HEK293 (cell line): ENCODE data around the gene PFN3.

Experiments used
- CTCF ChIA-PET: fragments of 350-600 bp; formaldehyde crosslinking; extraction: SDS; loops from one replicate; lab custom pipeline; 2021; ENCODE audit warnings: antibody characterized with exemption; lab: Yijun Ruan, JAX
- POLR2A ChIA-PET: fragments of 300-600 bp; formaldehyde crosslinking; extraction: SDS; loops from one replicate; lab custom pipeline; 2020; ENCODE audit warnings: antibody characterized with exemption, inconsistent platforms; lab: Yijun Ruan, JAX
- H3K27ac ChIP-seq: fragments of 200-500 bp; sonication (Bioruptor generic); 2 replicates; pipeline ENCODE4 v1.5.1; 2014; ENCODE audit warnings: low read depth, low read length, control low read depth, inconsistent platforms; ENCODE audit errors: extremely low read depth
- H3K36me3 ChIP-seq, 2 experiments: fragments of 200-500 bp in 1 of 2; sonication (Bioruptor generic) in 1 of 2; 1 replicate in 1 of 2; 2 replicates in 1 of 2; pipeline ENCODE4 v1.5.1; 2014 to 2017; ENCODE audit warnings: inconsistent platforms in 2 of 2, low read length in 2 of 2; ENCODE audit not compliant: control insufficient read depth in 2 of 2, insufficient read depth in 1 of 2
- H3K4me1 ChIP-seq: fragments of 200-500 bp; sonication (Bioruptor generic); 2 replicates; pipeline ENCODE4 v1.5.1; 2014; ENCODE audit warnings: mild to moderate bottlenecking, low read length, inconsistent platforms; ENCODE audit not compliant: control insufficient read depth, insufficient read depth
- H3K4me3 ChIP-seq: 2 replicates; pipeline ENCODE4 v1.5.1; 2011; ENCODE audit warnings: low read depth, mild to moderate bottlenecking, control low read depth, low read length, moderate library complexity
- H3K9me3 ChIP-seq: fragments of 200-500 bp; sonication (Bioruptor generic); 2 replicates; pipeline ENCODE4 v1.5.1; 2014; ENCODE audit warnings: low read depth, low read length, inconsistent platforms; ENCODE audit not compliant: control insufficient read depth, insufficient read depth
- BCL11B ChIP-seq: fragments of 450-650 bp; formaldehyde crosslinking; IDR thresholded peaks from 2 replicates; pipeline ENCODE4 v1.5.1; 2016; ENCODE audit warnings: low read depth, missing biosample characterization, missing genetic modification characterization
- KLF9 ChIP-seq: fragments of 450-650 bp; formaldehyde crosslinking; IDR thresholded peaks from 2 replicates; pipeline ENCODE4 v1.5.1; 2016; ENCODE audit warnings: missing biosample characterization, missing genetic modification characterization, low read depth
- PATZ1 ChIP-seq: fragments of 450-650 bp; formaldehyde crosslinking; IDR thresholded peaks from 2 replicates; pipeline ENCODE4 v1.5.1; 2016; ENCODE audit warnings: missing biosample characterization, missing genetic modification characterization
- PRDM1 ChIP-seq: fragments of 450-650 bp; formaldehyde crosslinking; IDR thresholded peaks from 2 replicates; pipeline ENCODE4; 2016; ENCODE audit warnings: missing biosample characterization, missing genetic modification characterization
- SCRT1 ChIP-seq: fragments of 450-650 bp; formaldehyde crosslinking; IDR thresholded peaks from 2 replicates; pipeline ENCODE4 v1.5.1; 2016; ENCODE audit warnings: missing biosample characterization, missing genetic modification characterization, borderline replicate concordance
- SP7 ChIP-seq: fragments of 450-650 bp; formaldehyde crosslinking; IDR thresholded peaks from 2 replicates; pipeline ENCODE4 v1.5.1; 2016; ENCODE audit warnings: missing biosample characterization, missing genetic modification characterization
- TCF7L2 ChIP-seq: IDR thresholded peaks from 2 replicates; pipeline ENCODE4 v1.6.1; 2011; ENCODE audit warnings: low read depth, mild to moderate bottlenecking, inconsistent platforms, low read length, moderate library complexity, borderline replicate concordance
- ZBTB7A ChIP-seq: fragments of 450-650 bp; formaldehyde crosslinking; IDR thresholded peaks from 2 replicates; pipeline ENCODE4 v1.5.1; 2016; ENCODE audit warnings: low read depth, missing biosample characterization, missing genetic modification characterization
- ZNF132 ChIP-seq: fragments of 450-650 bp; formaldehyde crosslinking; IDR thresholded peaks from 2 replicates; pipeline ENCODE4 v1.5.1; 2017; ENCODE audit warnings: missing biosample characterization, missing genetic modification characterization, borderline replicate concordance
- ZNF146 ChIP-seq: fragments of 450-650 bp; formaldehyde crosslinking; IDR thresholded peaks from 2 replicates; pipeline ENCODE4 v1.5.1; 2016; ENCODE audit warnings: missing biosample characterization, missing genetic modification characterization
- ZNF341 ChIP-seq: fragments of 450-650 bp; formaldehyde crosslinking; IDR thresholded peaks from 2 replicates; pipeline ENCODE4; 2016; ENCODE audit warnings: low read depth, missing biosample characterization, missing genetic modification characterization
- ZNF366 ChIP-seq: fragments of 450-650 bp; formaldehyde crosslinking; conservative IDR thresholded peaks from 2 replicates; pipeline ENCODE4 v1.5.1; 2016; ENCODE audit warnings: missing biosample characterization, missing genetic modification characterization
- ZNF518A ChIP-seq: fragments of 450-650 bp; formaldehyde crosslinking; conservative IDR thresholded peaks from 2 replicates; pipeline ENCODE4 v1.5.1; 2016; ENCODE audit warnings: low read depth, missing biosample characterization, missing genetic modification characterization
- ZNF600 ChIP-seq: fragments of 450-650 bp; formaldehyde crosslinking; IDR thresholded peaks from 2 replicates; pipeline ENCODE4 v1.5.1; 2016; ENCODE audit warnings: missing biosample characterization, missing genetic modification characterization
- ZNF623 ChIP-seq: fragments of 450-650 bp; formaldehyde crosslinking; IDR thresholded peaks from 2 replicates; pipeline ENCODE4 v1.5.1; 2016; ENCODE audit warnings: missing biosample characterization, missing genetic modification characterization
- TF ChIP-seq, protein P1 (sequence below): fragments of 450-650 bp; formaldehyde crosslinking; IDR thresholded peaks from 2 replicates; pipeline ENCODE4 v1.5.1; 2017; ENCODE audit warnings: missing biosample characterization, missing genetic modification characterization
- TF ChIP-seq, protein P2 (sequence below): fragments of 450-650 bp; formaldehyde crosslinking; IDR thresholded peaks from 2 replicates; pipeline ENCODE4 v1.5.1; 2016; ENCODE audit warnings: missing biosample characterization, missing genetic modification characterization, low read depth
- TF ChIP-seq, protein P3 (sequence below): fragments of 450-650 bp; formaldehyde crosslinking; IDR thresholded peaks from 2 replicates; pipeline ENCODE4 v1.5.1; 2016; ENCODE audit warnings: missing biosample characterization, missing genetic modification characterization

The PFN3 gene

DNA sequence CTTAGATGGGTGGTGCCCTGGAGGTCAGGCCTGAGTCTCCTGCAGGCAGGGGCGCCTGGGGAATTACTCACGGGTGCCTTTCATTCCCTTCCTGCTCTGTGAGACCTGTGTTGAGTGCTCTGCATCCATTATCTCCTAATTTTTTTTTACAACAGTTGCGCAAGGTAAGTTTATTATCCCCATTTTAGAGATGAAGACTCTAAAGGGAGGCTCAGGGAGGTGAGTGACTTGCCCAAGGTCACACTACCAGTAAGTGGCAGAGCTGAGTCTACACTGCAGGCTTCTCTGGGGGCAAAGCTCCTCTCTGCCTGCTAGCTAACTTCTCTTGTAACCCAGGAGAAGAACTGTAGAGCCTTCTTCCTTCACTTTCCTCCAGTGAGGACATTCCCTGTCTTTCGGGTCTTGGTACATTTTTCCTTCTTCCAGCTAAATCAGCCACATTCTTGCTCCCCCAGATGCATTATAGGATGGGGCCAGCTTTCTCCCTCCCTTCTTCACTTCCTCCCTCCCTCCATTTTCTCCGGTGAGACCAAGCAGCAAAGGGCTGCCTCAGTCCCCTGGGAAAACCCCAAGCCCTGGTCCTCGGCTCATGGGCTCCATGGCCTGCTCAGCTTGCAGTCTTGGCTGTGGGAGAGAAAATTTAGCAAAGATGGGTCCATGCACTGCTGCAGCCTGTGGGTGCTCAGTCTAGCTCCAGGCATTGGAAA lies 47.9 kb upstream of the PFN3 start:
- POLR2A ChIA-PET, result interaction anchor here (0.5 to 3.3 kb wide), 8 partner anchors 9 to 148 kb away, joined by 3 to 19 read pairs (median 4); partner anchors contain the start of gene GRK6
- Histone ChIP-seq H3K4me3 (no peak overlapping the region), H3K4me1 (no peaks in the 10 kb centered on the region), H3K9me3 (no peaks in the 10 kb centered on the region), H3K36me3 (no peaks in the 10 kb centered on the region), H3K27ac (no peak overlapping the region)
- CTCF ChIA-PET, result interaction anchor here (0.7 to 4.1 kb wide), 8 partner anchors 9 to 129 kb away, joined by 3 to 40 read pairs (median 6); no protein-coding TSS in a partner anchor
- TF ChIP-seq, protein P1, sequence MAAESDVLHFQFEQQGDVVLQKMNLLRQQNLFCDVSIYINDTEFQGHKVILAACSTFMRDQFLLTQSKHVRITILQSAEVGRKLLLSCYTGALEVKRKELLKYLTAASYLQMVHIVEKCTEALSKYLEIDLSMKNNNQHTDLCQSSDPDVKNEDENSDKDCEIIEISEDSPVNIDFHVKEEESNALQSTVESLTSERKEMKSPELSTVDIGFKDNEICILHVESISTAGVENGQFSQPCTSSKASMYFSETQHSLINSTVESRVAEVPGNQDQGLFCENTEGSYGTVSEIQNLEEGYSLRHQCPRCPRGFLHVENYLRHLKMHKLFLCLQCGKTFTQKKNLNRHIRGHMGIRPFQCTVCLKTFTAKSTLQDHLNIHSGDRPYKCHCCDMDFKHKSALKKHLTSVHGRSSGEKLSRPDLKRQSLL (tag by site-specific recombination), result no peak
- TF ChIP-seq ZNF366 (tag by site-specific recombination) (peak; percentile 55), PRDM1 (tag by site-specific recombination) (0 out of 2 replicates have a peak, but pooled peaks have one; percentile 31)

DNA sequence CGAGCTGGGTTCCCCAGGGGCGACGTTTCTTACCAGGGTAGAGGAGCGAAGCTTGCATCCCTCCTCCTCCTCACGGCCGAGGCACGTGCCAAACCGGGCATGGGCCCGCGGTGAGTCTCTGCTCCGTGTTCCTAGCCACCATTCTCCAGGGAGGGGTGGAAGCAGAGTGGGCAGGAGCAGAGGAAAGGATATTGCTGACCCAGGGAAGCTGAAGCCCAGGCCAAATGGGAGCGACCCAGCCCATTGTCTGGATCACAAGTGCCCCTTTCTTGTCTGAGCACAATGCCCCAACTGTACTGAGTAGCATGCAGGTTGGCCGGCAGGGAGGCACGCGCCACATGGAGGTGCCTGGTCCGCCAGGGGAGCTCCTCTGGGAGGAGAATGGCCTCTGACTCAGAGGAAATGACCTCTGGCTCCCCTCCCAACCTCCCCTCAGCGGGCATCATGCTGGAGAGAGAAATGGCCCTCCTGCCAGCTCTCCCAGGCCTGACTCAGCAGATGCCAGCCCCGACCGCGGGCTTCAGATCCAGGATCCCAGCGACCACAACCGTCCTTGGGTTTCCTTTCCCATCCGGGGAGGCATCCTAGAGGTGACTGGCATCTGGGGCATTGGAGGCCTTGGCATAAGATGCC lies 47.3 kb upstream of the PFN3 start:
- H3K9me3 ChIP-seq, result no peaks in the 10 kb centered on the region
- no peak overlapping the region for H3K27ac ChIP-seq
- POLR2A ChIA-PET, result interaction anchor here (0.5 to 3.3 kb wide), 11 partner anchors 8 to 148 kb away, joined by 3 to 19 read pairs (median 3); partner anchors contain the start of gene GRK6
- no peaks in the 10 kb centered on the region for H3K4me1 ChIP-seq
- no peak overlapping the region for H3K4me3 ChIP-seq
- CTCF ChIA-PET, result interaction anchor here (0.5 to 4.1 kb wide), 6 partner anchors 10 to 75 kb away, joined by 3 to 40 read pairs (median 6); no protein-coding TSS in a partner anchor
- H3K36me3 ChIP-seq, result no peaks in the 10 kb centered on the region
- TF ChIP-seq TCF7L2, result no peak
- no peak for TF ChIP-seq KLF9
- no peak for TF ChIP-seq ZNF132 (tag by site-specific recombination)
- TF ChIP-seq, protein P2, sequence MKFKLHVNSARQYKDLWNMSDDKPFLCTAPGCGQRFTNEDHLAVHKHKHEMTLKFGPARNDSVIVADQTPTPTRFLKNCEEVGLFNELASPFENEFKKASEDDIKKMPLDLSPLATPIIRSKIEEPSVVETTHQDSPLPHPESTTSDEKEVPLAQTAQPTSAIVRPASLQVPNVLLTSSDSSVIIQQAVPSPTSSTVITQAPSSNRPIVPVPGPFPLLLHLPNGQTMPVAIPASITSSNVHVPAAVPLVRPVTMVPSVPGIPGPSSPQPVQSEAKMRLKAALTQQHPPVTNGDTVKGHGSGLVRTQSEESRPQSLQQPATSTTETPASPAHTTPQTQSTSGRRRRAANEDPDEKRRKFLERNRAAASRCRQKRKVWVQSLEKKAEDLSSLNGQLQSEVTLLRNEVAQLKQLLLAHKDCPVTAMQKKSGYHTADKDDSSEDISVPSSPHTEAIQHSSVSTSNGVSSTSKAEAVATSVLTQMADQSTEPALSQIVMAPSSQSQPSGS (tag by site-specific recombination), result no peak
- TF ChIP-seq ZNF146 (tag by site-specific recombination), result no peak
- TF ChIP-seq ZNF600 (tag by site-specific recombination), result peak; percentile 60
- TF ChIP-seq ZNF623 (tag by site-specific recombination), result no peak
- TF ChIP-seq SP7 (tag by site-specific recombination), result peak; percentile 23; the same call in 1 of the 2 replicates
- no peak for TF ChIP-seq BCL11B (tag by site-specific recombination)
- no peak for TF ChIP-seq ZBTB7A (tag by site-specific recombination)
- TF ChIP-seq PATZ1, result no peak
- no peak for TF ChIP-seq SCRT1
- no peak for TF ChIP-seq ZNF518A (tag by site-specific recombination)
- TF ChIP-seq, protein P3, sequence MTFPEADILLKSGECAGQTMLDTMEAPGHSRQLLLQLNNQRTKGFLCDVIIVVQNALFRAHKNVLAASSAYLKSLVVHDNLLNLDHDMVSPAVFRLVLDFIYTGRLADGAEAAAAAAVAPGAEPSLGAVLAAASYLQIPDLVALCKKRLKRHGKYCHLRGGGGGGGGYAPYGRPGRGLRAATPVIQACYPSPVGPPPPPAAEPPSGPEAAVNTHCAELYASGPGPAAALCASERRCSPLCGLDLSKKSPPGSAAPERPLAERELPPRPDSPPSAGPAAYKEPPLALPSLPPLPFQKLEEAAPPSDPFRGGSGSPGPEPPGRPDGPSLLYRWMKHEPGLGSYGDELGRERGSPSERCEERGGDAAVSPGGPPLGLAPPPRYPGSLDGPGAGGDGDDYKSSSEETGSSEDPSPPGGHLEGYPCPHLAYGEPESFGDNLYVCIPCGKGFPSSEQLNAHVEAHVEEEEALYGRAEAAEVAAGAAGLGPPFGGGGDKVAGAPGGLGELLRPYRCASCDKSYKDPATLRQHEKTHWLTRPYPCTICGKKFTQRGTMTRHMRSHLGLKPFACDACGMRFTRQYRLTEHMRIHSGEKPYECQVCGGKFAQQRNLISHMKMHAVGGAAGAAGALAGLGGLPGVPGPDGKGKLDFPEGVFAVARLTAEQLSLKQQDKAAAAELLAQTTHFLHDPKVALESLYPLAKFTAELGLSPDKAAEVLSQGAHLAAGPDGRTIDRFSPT (tag by site-specific recombination), result peak; percentile 80
- TF ChIP-seq ZNF366 (tag by site-specific recombination), result no peak
- TF ChIP-seq ZNF341 (tag by site-specific recombination), result no peak
